Measurements from ENCODE around the gene IBTK. TPM values are rescaled to one million over a fixed set of nuclear protein-coding genes. Genes with fewer than 3 reads are reported as not detected.

IBTK gene
- total RNA-seq, 1 donor from 2014 or later, result 15.5 TPM

GRCh38 chr6:82179415-82179814, 68.1 kb downstream of the IBTK start:
- Histone ChIP-seq H3K36me3 (peaks cover 0 to 17% of the 10 kb centered on the region in 2 donors), H3K9me3 (no peaks in the 10 kb centered on the region), H3K4me1 (peaks cover 8% of the 10 kb centered on the region), H3K27me3 (no peaks in the 10 kb centered on the region), H3K4me3 (no peak overlapping the region), H3K27ac (no peak overlapping the region)
- TF ChIP-seq POLR2A (IDR thresholded peaks at IDR 0.05), result no peak
- TF ChIP-seq CTCF (IDR thresholded peaks at IDR 0.05), result no peak
- TF ChIP-seq POLR2AphosphoS5 (IDR thresholded peaks at IDR 0.05; ENCODE audit: insufficient read depth in 1 of 2, low read depth in 1 of 2), result no peak
- intact Hi-C loops (cut with DNase I), result no loop called here
- no peak for DNase-seq (ENCODE audit: extremely low spot score in 2 of 2)

- no peak for DNase-seq (ENCODE audit: extremely low spot score in 2 of 2)
- Histone ChIP-seq H3K4me1 (peaks cover 1% of the 10 kb centered on the region), H3K36me3 (peaks cover 0 to 17% of the 10 kb centered on the region in 2 donors), H3K9me3 (no peaks in the 10 kb centered on the region), H3K4me3 (no peak overlapping the region), H3K27me3 (no peaks in the 10 kb centered on the region), H3K27ac (no peak overlapping the region)
- TF ChIP-seq POLR2A (IDR thresholded peaks at IDR 0.05) (no peak), POLR2AphosphoS5 (IDR thresholded peaks at IDR 0.05; ENCODE audit: insufficient read depth in 1 of 2, low read depth in 1 of 2) (no peak), CTCF (IDR thresholded peaks at IDR 0.05) (no peak)
- intact Hi-C loops (cut with DNase I), result no loop called here
These were observed 68.8 kb downstream of the IBTK start for GRCh38 chr6:82178759-82179112.

GRCh38 chr6:82178077-82178758, 69.3 kb downstream of the IBTK start:
- DNase-seq (ENCODE audit: extremely low spot score in 2 of 2), result no peak
- Histone ChIP-seq H3K27me3 (no peaks in the 10 kb centered on the region), H3K4me3 (no peak overlapping the region), H3K9me3 (no peaks in the 10 kb centered on the region), H3K36me3 (peaks cover 0 to 17% of the 10 kb centered on the region in 2 donors), H3K27ac (no peak overlapping the region), H3K4me1 (no peaks in the 10 kb centered on the region)
- intact Hi-C loops (cut with DNase I), result no loop called here
- no peak for TF ChIP-seq POLR2A (IDR thresholded peaks at IDR 0.05)
- TF ChIP-seq POLR2AphosphoS5 (IDR thresholded peaks at IDR 0.05; ENCODE audit: insufficient read depth in 1 of 2, low read depth in 1 of 2), result no peak

- Histone ChIP-seq H3K27ac (no peak overlapping the region), H3K4me1 (no peaks in the 10 kb centered on the region), H3K36me3 (peaks cover 0 to 18% of the 10 kb centered on the region in 2 donors), H3K9me3 (no peaks in the 10 kb centered on the region), H3K27me3 (no peaks in the 10 kb centered on the region), H3K4me3 (no peak overlapping the region)
- TF ChIP-seq CTCF (IDR thresholded peaks at IDR 0.05) (no peak), POLR2AphosphoS5 (IDR thresholded peaks at IDR 0.05; ENCODE audit: insufficient read depth in 1 of 2, low read depth in 1 of 2) (no peak), POLR2A (IDR thresholded peaks at IDR 0.05) (no peak)
- DNase-seq (ENCODE audit: extremely low spot score in 2 of 2), result no peak
- intact Hi-C loops (cut with DNase I), result no loop called here
These were observed 70.9 kb downstream of the IBTK start for GRCh38 chr6:82176616-82177015.

GRCh38 chr6:82172594-82172993, 75.0 kb downstream of the IBTK start:
- TF ChIP-seq CTCF (IDR thresholded peaks at IDR 0.05) (no peak), POLR2AphosphoS5 (IDR thresholded peaks at IDR 0.05; ENCODE audit: insufficient read depth in 1 of 2, low read depth in 1 of 2) (no peak), POLR2A (IDR thresholded peaks at IDR 0.05) (no peak)
- Histone ChIP-seq H3K27me3 (no peaks in the 10 kb centered on the region), H3K4me3 (no peak overlapping the region), H3K27ac (no peak overlapping the region), H3K36me3 (peaks cover 0 to 35% of the 10 kb centered on the region in 2 donors), H3K9me3 (no peaks in the 10 kb centered on the region), H3K4me1 (no peaks in the 10 kb centered on the region)
- no peak for DNase-seq (ENCODE audit: extremely low spot score in 2 of 2)
- intact Hi-C loops (cut with DNase I), result no loop called here
